ENCODE measurements around the gene PPP1R9A. TPM values are rescaled to one million over a fixed set of nuclear protein-coding genes. Genes with fewer than 3 reads are reported as not detected.

PPP1R9A gene
- total and polyA plus RNA-seq, 10 of the 15 experiments (the other 5 are each of a cell fraction or from before 2014, with no cell fraction given), result 0.04 to 0.12 TPM; not detected in 8

- TF ChIP-seq IKZF1 (conservative IDR thresholded peaks at IDR 0.05) (no peak), PAX5 (IDR thresholded peaks at IDR 0.05; ENCODE audit: borderline replicate concordance, low read depth, low read length) (no peak), ASH2L (IDR thresholded peaks at IDR 0.05; ENCODE audit: borderline replicate concordance, low read depth) (no peak), DPF2 (IDR thresholded peaks at IDR 0.05) (no peak), HDGF (IDR thresholded peaks at IDR 0.05) (no peak), STAT1 (conservative IDR thresholded peaks at IDR 0.05) (no peak), SIX5 (IDR thresholded peaks at IDR 0.05; ENCODE audit: low read depth, low read length, severe bottlenecking) (no peak), FOS (IDR thresholded peaks at IDR 0.05; ENCODE audit: borderline replicate concordance, extremely low read depth, insufficient read length) (no peak), PML (IDR thresholded peaks at IDR 0.05; ENCODE audit: low read length) (no peak), SPI1 (IDR thresholded peaks at IDR 0.05; ENCODE audit: borderline replicate concordance, insufficient read depth, low read depth, low read length) (no peak), SMAD1 (IDR thresholded peaks at IDR 0.05; ENCODE audit: low read depth, partially characterized antibody) (no peak)
Observed at GRCh38 chr7:95055295-95055694, 147.9 kb downstream of the PPP1R9A start (continued).

GRCh38 chr7:95056107-95056739 lies 148.8 kb downstream of the PPP1R9A start:
- ATAC-seq, result no peak
- Histone ChIP-seq H3K27me3 (replicated peaks in 1 of 2; ENCODE audit: control insufficient read depth in 2 of 2, insufficient read depth in 2 of 2, low read length in 1 of 2) (no peaks in the 10 kb centered on the region; a peak in 1 of 4 replicates), H3K36me3 (ENCODE audit: control insufficient read depth in 2 of 2, insufficient read depth in 2 of 2, low read length in 1 of 2) (no peaks in the 10 kb centered on the region), H2AFZ (ENCODE audit: control insufficient read depth, low read depth, low read length) (no peak overlapping the region), H4K20me1 (ENCODE audit: control insufficient read depth, insufficient read depth) (no peaks in the 10 kb centered on the region), H3K9me3 (replicated peaks; ENCODE audit: control insufficient read depth, insufficient read depth, low read length) (no peaks in the 10 kb centered on the region), H3K9ac (ENCODE audit: control insufficient read depth, insufficient read depth, low read length) (no peak overlapping the region), H3K4me1 (ENCODE audit: control insufficient read depth, insufficient read depth, low read length) (no peaks in the 10 kb centered on the region), H3K4me3 (no peak overlapping the region), H3K79me2 (ENCODE audit: control insufficient read depth, insufficient read depth, low read length) (no peaks in the 10 kb centered on the region), H3K4me2 (ENCODE audit: control insufficient read depth, insufficient read depth) (no peak overlapping the region), H3K27ac (ENCODE audit: control insufficient read depth, insufficient read depth) (no peak overlapping the region)
- DNase-seq (ENCODE audit: low read depth, low spot score), result no peak
- 47% methylated on average over 1 of the region's 1 CpG for WGBS (ENCODE audit: insufficient coverage, insufficient replicate concordance, low lambda C conversion rate, missing lambda C conversion rate)
- no TSS peak for BruUV-seq (replicated peaks)
- POLR2A ChIA-PET, result no interaction called here
- no peak for FAIRE-seq
- CTCF ChIA-PET, result interaction anchor here (1.2 kb wide), 1 partner anchor 9 kb away, joined by 3 read pairs; no protein-coding TSS in a partner anchor
- in situ Hi-C loops (cut with MboI), result no loop called here
- SMC1A ChIA-PET (ENCODE audit: uncharacterized antibody, unreplicated experiment), result interaction anchor here (0.6 kb wide), 1 partner anchor 87 kb away, joined by 3 read pairs; no protein-coding TSS in a partner anchor
- intact Hi-C loops (cut with micrococcal nuclease; ENCODE audit: unreplicated experiment), result no loop called here
- RAD21 ChIA-PET (ENCODE audit: unreplicated experiment), result no interaction called here
- TF ChIP-seq ZSCAN29 (IDR thresholded peaks at IDR 0.05) (no peak), SREBF1 (IDR thresholded peaks at IDR 0.05; ENCODE audit: low read length) (no peak), HSF1 (IDR thresholded peaks at IDR 0.05; ENCODE audit: low read depth, low read length) (no peak), POLR2AphosphoS5 (IDR thresholded peaks at IDR 0.05; ENCODE audit: low read length) (no peak), E4F1 (IDR thresholded peaks at IDR 0.05; ENCODE audit: borderline replicate concordance, partially characterized antibody) (no peak), ATF2 (IDR thresholded peaks at IDR 0.05; ENCODE audit: low read length) (no peak), NRF1 (conservative IDR thresholded peaks at IDR 0.05; ENCODE audit: low read depth, low read length) (no peak), CREB1 (IDR thresholded peaks at IDR 0.05; ENCODE audit: low read depth) (no peak), EGR1 (IDR thresholded peaks at IDR 0.05; ENCODE audit: borderline replicate concordance in 1 of 2, low read depth in 2 of 2, low read length in 2 of 2) (no peak)

All from GM12878 (cell line).